Chondrocyte (in vitro differentiated cells): ENCODE results near the gene GYG2. TPM values are rescaled to one million over a fixed set of nuclear protein-coding genes. Genes with fewer than 3 reads are reported as not detected.
"Not testable (repeated sequence)": the region's sequence is repeated elsewhere in the genome, so short reads cannot be mapped to it uniquely, and the experiment has no call there.

Source experiments
- DNase-seq: peaks from one replicate; pipeline ENCODE4 v3.0.0; 2021; ENCODE audit warnings: mixed read lengths, low spot score
- H3K27ac Mint-ChIP-seq: one replicate; pipeline ENCODE4 v1.8.0; 2021; ENCODE audit warnings: mild to moderate bottlenecking, moderate library complexity, mixed read lengths; ENCODE audit not compliant: unreplicated experiment
- H3K27me3 Mint-ChIP-seq: 2 replicates; pipeline ENCODE4 v1.8.0; 2021; ENCODE audit warnings: low read depth, mixed read lengths
- H3K36me3 Mint-ChIP-seq: 2 replicates; pipeline ENCODE4 v1.8.0; 2021; ENCODE audit warnings: low read depth, mixed read lengths
- H3K4me1 Mint-ChIP-seq: 2 replicates; pipeline ENCODE4 v1.8.0; 2021; ENCODE audit warnings: low read depth, mild to moderate bottlenecking, mixed read lengths
- H3K4me3 Mint-ChIP-seq: one replicate; pipeline ENCODE4 v1.8.0; 2021; ENCODE audit warnings: mild to moderate bottlenecking, moderate library complexity, mixed read lengths; ENCODE audit not compliant: unreplicated experiment
- H3K9me3 Mint-ChIP-seq: 2 replicates; pipeline ENCODE4 v1.8.0; 2021; ENCODE audit warnings: low read depth, mixed read lengths
- CTCF ChIP-seq: fragments of 200-600 bp; sonication (generic); IDR thresholded peaks from 2 replicates; pipeline ENCODE4 v1.5.0; 2021; ENCODE audit warnings: antibody characterized with exemption, mild to moderate bottlenecking, moderate library complexity
- total RNA-seq: library from RNA; stranded (reverse); gene quantifications from 3 replicates; pipeline ENCODE4 v1.2.1, GENCODE V29; 2021

The GYG2 gene
- total RNA-seq, 1 donor from 2014 or later, result 12.1 TPM

GRCh38 chrX:2804858-2805257 lies 23.9 kb upstream of the GYG2 start:
- H3K27me3 Mint-ChIP-seq, H3K36me3 Mint-ChIP-seq, DNase-seq, H3K9me3 Mint-ChIP-seq: not testable (repeated sequence)
- Mint-ChIP-seq H3K4me3 (peak overlapping the region; percentile 67), H3K27ac (peak overlapping the region; percentile 98), H3K4me1 (peaks cover 28% of the 10 kb centered on the region)

GRCh38 chrX:2811271-2811670 lies 17.5 kb upstream of the GYG2 start:
- no peak for TF ChIP-seq CTCF
- no peak for DNase-seq
- Mint-ChIP-seq H3K36me3 (no peaks in the 10 kb centered on the region), H3K4me1 (peaks cover 14% of the 10 kb centered on the region), H3K27me3 (no peaks in the 10 kb centered on the region), H3K27ac (no peak overlapping the region), H3K9me3 (peaks cover 3% of the 10 kb centered on the region), H3K4me3 (no peak overlapping the region)

- TF ChIP-seq CTCF, result peak; percentile 86
- H3K36me3 Mint-ChIP-seq, H3K27me3 Mint-ChIP-seq, H3K9me3 Mint-ChIP-seq, DNase-seq: not testable (repeated sequence)
- peak overlapping the region; percentile 89 for H3K27ac Mint-ChIP-seq
- peak overlapping the region; percentile 65 for H3K4me3 Mint-ChIP-seq
- H3K4me1 Mint-ChIP-seq, result peaks cover 14% of the 10 kb centered on the region
These were observed 16.4 kb upstream of the GYG2 start for GRCh38 chrX:2812161-2812907.

- Mint-ChIP-seq H3K36me3 (no peaks in the 10 kb centered on the region), H3K4me3 (no peak overlapping the region), H3K27ac (no peak overlapping the region), H3K9me3 (no peaks in the 10 kb centered on the region), H3K27me3 (no peaks in the 10 kb centered on the region), H3K4me1 (peaks cover 6% of the 10 kb centered on the region)
- no peak for TF ChIP-seq CTCF
- no peak for DNase-seq
These were observed 11.7 kb upstream of the GYG2 start for GRCh38 chrX:2817036-2817435.

GRCh38 chrX:2819345-2820135 lies 9.2 kb upstream of the GYG2 start:
- Mint-ChIP-seq H3K27ac (no peak overlapping the region), H3K4me1 (no peaks in the 10 kb centered on the region), H3K9me3 (no peaks in the 10 kb centered on the region), H3K4me3 (no peak overlapping the region), H3K27me3 (no peaks in the 10 kb centered on the region), H3K36me3 (no peaks in the 10 kb centered on the region)
- DNase-seq, result no peak
- TF ChIP-seq CTCF, result peak; percentile 84
